AML-193 (cell line): ENCODE data around the gene GPD1L.
"Not testable (repeated sequence)": the region's sequence is repeated elsewhere in the genome, so short reads cannot be mapped to it uniquely, and the experiment has no call there.

ENCODE experiments used
- DNase-seq, 2 experiments: peaks; one replicate each; lab custom pipeline; 2025; lab: John Stamatoyannopoulos, UW

The GPD1L gene

GRCh38 chr3:32106132-32106928 is at the start of gene GPD1L:
Gene GPD1L (plus strand): TSS chr3:32106620. CDS start chr3:32106712, 92 bp downstream.
- DNase-seq: no peak

- DNase-seq: not testable (repeated sequence)
Observed at GRCh38 chr3:32058465-32058864, 48.0 kb upstream of the GPD1L start.

- no peak for DNase-seq
Observed at GRCh38 chr3:32062950-32063582, 43.4 kb upstream of the GPD1L start.

- DNase-seq: no peak
Observed at GRCh38 chr3:32066686-32067085, 39.7 kb upstream of the GPD1L start.

- not testable (repeated sequence) for DNase-seq
Observed at GRCh38 chr3:32074194-32074593, 32.2 kb upstream of the GPD1L start.

GRCh38 chr3:32076566-32076965 is 29.9 kb upstream of the GPD1L start:
- no peak for DNase-seq

GRCh38 chr3:32077260-32078084 is 28.9 kb upstream of the GPD1L start:
- DNase-seq: no peak

- DNase-seq: no peak
Observed at GRCh38 chr3:32078085-32078634, 28.3 kb upstream of the GPD1L start.

- no peak for DNase-seq
Observed at GRCh38 chr3:32078864-32079263, 27.6 kb upstream of the GPD1L start.

- no peak for DNase-seq
Observed at GRCh38 chr3:32082721-32083120, 23.7 kb upstream of the GPD1L start.

- DNase-seq: no peak
Observed at GRCh38 chr3:32083702-32084270, 22.6 kb upstream of the GPD1L start.

GRCh38 chr3:32084870-32085269 is 21.6 kb upstream of the GPD1L start:
- no peak for DNase-seq

GRCh38 chr3:32086464-32086863 is 20.0 kb upstream of the GPD1L start:
- no peak for DNase-seq

GRCh38 chr3:32089476-32089875 is 16.9 kb upstream of the GPD1L start:
- no peak for DNase-seq

- no peak for DNase-seq
Observed at GRCh38 chr3:32093204-32093603, 13.2 kb upstream of the GPD1L start.

- no peak for DNase-seq
Observed at GRCh38 chr3:32095431-32095830, 11.0 kb upstream of the GPD1L start.

GRCh38 chr3:32097768-32098167 is 8.7 kb upstream of the GPD1L start:
- no peak for DNase-seq

- DNase-seq: no peak
Observed at GRCh38 chr3:32098528-32098927, 7.9 kb upstream of the GPD1L start.

GRCh38 chr3:32100465-32100864 is 6.0 kb upstream of the GPD1L start:
- no peak for DNase-seq

GRCh38 chr3:32102289-32102688 is 4.1 kb upstream of the GPD1L start:
- no peak for DNase-seq

GRCh38 chr3:32104492-32104891 is 1.9 kb upstream of the GPD1L start:
- no peak for DNase-seq
